Natural killer cell (primary cell): ENCODE measurements around the gene DGAT2. TPM values are rescaled to one million over a fixed set of nuclear protein-coding genes. Genes with fewer than 3 reads are reported as not detected.

ENCODE experiments used
- ATAC-seq, 3 donors: fragments of 150-1000 bp in 2 of 3; fragments of 200-7000 bp in 1 of 3; cut with Tn5 transposase; 1 replicate in 1 of 3; 2 replicates in 2 of 3; pipeline ENCODE4 v1.10.0; 2021; ENCODE audit warnings: mild to moderate bottlenecking in 2 of 3, moderate library complexity in 2 of 3
- DNase-seq, 2 donors: peaks; one replicate each; pipeline versions ENCODE4 v3.0.0 to v3.0.0-alpha.2; 2013 to 2021; ENCODE audit warnings: mixed read lengths in 1 of 2
- H3K27ac ChIP-seq: one replicate; pipeline ENCODE4 v1.5.1; 2013; ENCODE audit warnings: mild to moderate bottlenecking, low read length
- H3K27me3 ChIP-seq: one replicate; pipeline ENCODE4 v1.6.1; 2013; ENCODE audit warnings: low read length; ENCODE audit not compliant: control insufficient read depth, insufficient read depth
- H3K36me3 ChIP-seq: one replicate; pipeline ENCODE4 v1.6.1; 2013; ENCODE audit warnings: low read length; ENCODE audit not compliant: control insufficient read depth, insufficient read depth
- H3K4me1 ChIP-seq: one replicate; pipeline ENCODE4 v1.6.1; 2013; ENCODE audit warnings: low read length; ENCODE audit not compliant: control insufficient read depth, insufficient read depth
- H3K4me3 ChIP-seq: one replicate; pipeline ENCODE4 v1.5.1; 2013; ENCODE audit warnings: low read length
- H3K9me3 ChIP-seq: one replicate; pipeline ENCODE4 v1.6.1; 2013; ENCODE audit warnings: low read length; ENCODE audit not compliant: control insufficient read depth, insufficient read depth
- H3K27ac Mint-ChIP-seq, 2 donors: one replicate each; pipeline ENCODE4 v1.8.0; 2022; ENCODE audit warnings: mild to moderate bottlenecking in 2 of 2, mixed read lengths in 2 of 2, moderate library complexity in 1 of 2
- H3K27me3 Mint-ChIP-seq, 2 donors: one replicate each; pipeline ENCODE4 v1.8.0; 2022; ENCODE audit warnings: low read depth in 2 of 2, mixed read lengths in 2 of 2
- H3K36me3 Mint-ChIP-seq: one replicate; pipeline ENCODE4 v1.8.0; 2022; ENCODE audit warnings: mixed read lengths
- H3K4me1 Mint-ChIP-seq, 2 donors: one replicate each; pipeline ENCODE4 v1.8.0; 2022; ENCODE audit warnings: mixed read lengths in 2 of 2
- H3K4me3 Mint-ChIP-seq: one replicate; pipeline ENCODE4 v1.8.0; 2022; ENCODE audit warnings: mild to moderate bottlenecking, moderate library complexity, mixed read lengths
- H3K9me3 Mint-ChIP-seq, 2 donors: one replicate each; pipeline ENCODE4 v1.8.0; 2022; ENCODE audit warnings: mixed read lengths in 2 of 2
- CTCF ChIP-seq: fragments of 200-600 bp; IDR thresholded peaks from one replicate; pipeline ENCODE4 v1.8.0; 2022; ENCODE audit warnings: antibody characterized with exemption
- WGBS: methylation state at CpG from one replicate; pipeline ENCODE4 v1.1.7; 2013; ENCODE audit warnings: missing lambda C conversion rate; ENCODE audit not compliant: insufficient coverage; 5-methylcytosine and 5-hydroxymethylcytosine counted together
- intact Hi-C: fragments of 100-400 bp; cut with micrococcal nuclease; formaldehyde crosslinking; loops from one replicate; pipeline ENCODE4 v1.14.2; 2022
- total RNA-seq, 4 donors: library from RNA; stranded (reverse); fragments of 120-200 nt in 1 of 4; gene quantifications; one replicate each; pipeline versions ENCODE4 v1.2.3 to v1.2.4, GENCODE V29; 2013 to 2022

Gene DGAT2
- total RNA-seq, 3 donors from 2014 or later (not counting 1 experiment from before 2014, with no cell fraction given): 0.24 to 2.8 (median 0.75) TPM

GRCh38 chr11:75820645-75821044 is 52.1 kb downstream of the DGAT2 start:
- Mint-ChIP-seq H3K36me3 (no peaks in the 10 kb centered on the region), H3K27me3 (no peaks in the 10 kb centered on the region), H3K4me3 (no peak overlapping the region), H3K9me3 (no peaks in the 10 kb centered on the region), H3K4me1 (peaks cover 22 to 40% of the 10 kb centered on the region in 2 donors), H3K27ac (peak overlapping the region in 1 of 2 donors; percentile 76)
- Histone ChIP-seq H3K9me3 (no peaks in the 10 kb centered on the region), H3K4me1 (peaks cover 25% of the 10 kb centered on the region), H3K4me3 (no peak overlapping the region), H3K36me3 (no peaks in the 10 kb centered on the region), H3K27ac (no peak overlapping the region), H3K27me3 (no peaks in the 10 kb centered on the region)
- TF ChIP-seq CTCF: no peak
- WGBS: no CpG with 5 or more reads among the region's 1 CpG
- intact Hi-C loops: loop anchor here (5.0 kb wide), 1 partner anchor 37 kb away; no protein-coding TSS in a partner anchor
- ATAC-seq (no peak), DNase-seq (no peak)

GRCh38 chr11:75821202-75821601 is 52.6 kb downstream of the DGAT2 start:
- peaks cover 24% of the 10 kb centered on the region for H3K4me1 ChIP-seq
- Mint-ChIP-seq H3K9me3 (no peaks in the 10 kb centered on the region), H3K4me3 (no peak overlapping the region), H3K27me3 (no peaks in the 10 kb centered on the region), H3K27ac (peak overlapping the region in 1 of 2 donors; percentile 76), H3K36me3 (no peaks in the 10 kb centered on the region), H3K4me1 (peaks cover 22 to 45% of the 10 kb centered on the region in 2 donors)
- no peaks in the 10 kb centered on the region for H3K27me3 ChIP-seq
- TF ChIP-seq CTCF: no peak
- intact Hi-C loops: loop anchor here (5.0 kb wide), 1 partner anchor 36 kb away; no protein-coding TSS in a partner anchor
- DNase-seq (no peak), ATAC-seq (no peak)
- no peaks in the 10 kb centered on the region for H3K36me3 ChIP-seq
- H3K9me3 ChIP-seq: no peaks in the 10 kb centered on the region
- H3K4me3 ChIP-seq: no peak overlapping the region
- 83% methylated on average over 4 of the region's 5 CpGs for WGBS
- H3K27ac ChIP-seq: no peak overlapping the region

- intact Hi-C loops: loop anchor here (5.0 kb wide), 1 partner anchor 35 kb away; no protein-coding TSS in a partner anchor
- Histone ChIP-seq H3K4me3 (no peak overlapping the region), H3K27ac (peak overlapping the region; percentile 62), H3K36me3 (no peaks in the 10 kb centered on the region), H3K4me1 (peaks cover 15% of the 10 kb centered on the region), H3K27me3 (no peaks in the 10 kb centered on the region), H3K9me3 (no peaks in the 10 kb centered on the region)
- no peak for DNase-seq
- ATAC-seq: no peak
- Mint-ChIP-seq H3K36me3 (no peaks in the 10 kb centered on the region), H3K9me3 (no peaks in the 10 kb centered on the region), H3K27ac (peak overlapping the region in 1 of 2 donors; percentile 76), H3K4me3 (no peak overlapping the region), H3K27me3 (no peaks in the 10 kb centered on the region), H3K4me1 (peaks cover 28 to 52% of the 10 kb centered on the region in 2 donors)
- 64% methylated on average over 2 of the region's 3 CpGs for WGBS
- no peak for TF ChIP-seq CTCF
Measured at GRCh38 chr11:75822541-75822940, 54.0 kb downstream of the DGAT2 start.

GRCh38 chr11:75823415-75823814 is 54.8 kb downstream of the DGAT2 start:
- Mint-ChIP-seq H3K27ac (peak overlapping the region; percentile 69 to 89), H3K27me3 (no peaks in the 10 kb centered on the region), H3K4me1 (peaks cover 28 to 46% of the 10 kb centered on the region in 2 donors), H3K4me3 (no peak overlapping the region), H3K36me3 (no peaks in the 10 kb centered on the region), H3K9me3 (no peaks in the 10 kb centered on the region)
- TF ChIP-seq CTCF: no peak
- H3K36me3 ChIP-seq: no peaks in the 10 kb centered on the region
- intact Hi-C loops: loop anchor here (5.0 kb wide), 1 partner anchor 34 kb away; no protein-coding TSS in a partner anchor
- no peak for ATAC-seq
- no peaks in the 10 kb centered on the region for H3K9me3 ChIP-seq
- no peak overlapping the region for H3K4me3 ChIP-seq
- 76% methylated on average over 4 of the region's 4 CpGs for WGBS
- no peak for DNase-seq
- no peaks in the 10 kb centered on the region for H3K27me3 ChIP-seq
- H3K4me1 ChIP-seq: peaks cover 15% of the 10 kb centered on the region
- H3K27ac ChIP-seq: peak overlapping the region; percentile 62
